ENCODE results near the gene ROPN1.

The ROPN1 gene

GRCh38 chr3:123934250-123934649 is 57.7 kb downstream of the ROPN1 start:
- TF ChIP-seq CTCF (IDR thresholded peaks at IDR 0.05; ENCODE audit: borderline replicate concordance, insufficient read depth, low read depth, low read length): no peak
- H3K4me3 ChIP-seq (ENCODE audit: low read depth, low read length): no peak overlapping the region

GRCh38 chr3:123930445-123930844 is 61.5 kb downstream of the ROPN1 start:
- no peak overlapping the region for H3K4me3 ChIP-seq (ENCODE audit: low read depth, low read length)
- no peak for TF ChIP-seq CTCF (IDR thresholded peaks at IDR 0.05; ENCODE audit: borderline replicate concordance, insufficient read depth, low read depth, low read length)

- no peak for TF ChIP-seq CTCF (IDR thresholded peaks at IDR 0.05; ENCODE audit: borderline replicate concordance, insufficient read depth, low read depth, low read length)
Observed at GRCh38 chr3:123929325-123929724, 62.6 kb downstream of the ROPN1 start.

GRCh38 chr3:123926396-123926795 is 65.5 kb downstream of the ROPN1 start:
- TF ChIP-seq CTCF (IDR thresholded peaks at IDR 0.05; ENCODE audit: borderline replicate concordance, insufficient read depth, low read depth, low read length): no peak
- H3K4me3 ChIP-seq (ENCODE audit: low read depth, low read length): no peak overlapping the region

More at GRCh38 chr3:123929325-123929724, 62.6 kb downstream of the ROPN1 start:
- no peak overlapping the region for H3K4me3 ChIP-seq (ENCODE audit: low read depth, low read length)

- no peak for TF ChIP-seq CTCF (IDR thresholded peaks at IDR 0.05; ENCODE audit: borderline replicate concordance, insufficient read depth, low read depth, low read length)
- H3K4me3 ChIP-seq (ENCODE audit: low read depth, low read length): no peak overlapping the region
Observed at GRCh38 chr3:123920868-123921267, 71.1 kb downstream of the ROPN1 start.

GRCh38 chr3:123920383-123920782 is 71.5 kb downstream of the ROPN1 start:
- no peak overlapping the region for H3K4me3 ChIP-seq (ENCODE audit: low read depth, low read length)
- no peak for TF ChIP-seq CTCF (IDR thresholded peaks at IDR 0.05; ENCODE audit: borderline replicate concordance, insufficient read depth, low read depth, low read length)

GRCh38 chr3:123919353-123919752 is 72.6 kb downstream of the ROPN1 start:
- H3K4me3 ChIP-seq (ENCODE audit: low read depth, low read length): no peak overlapping the region
- no peak for TF ChIP-seq CTCF (IDR thresholded peaks at IDR 0.05; ENCODE audit: borderline replicate concordance, insufficient read depth, low read depth, low read length)
